Keratinocyte (primary cell): ENCODE results near the gene FOXK1. TPM values are rescaled to one million over a fixed set of nuclear protein-coding genes. Genes with fewer than 3 reads are reported as not detected.

ENCODE experiments used
- DNase-seq: peaks from one replicate; pipeline ENCODE4 v3.0.0-alpha.2; 2011; ENCODE audit warnings: low read depth, missing footprints, low spot score
- FAIRE-seq: peaks from 2 replicates; lab custom pipeline; 2011; peaks lifted over from hg19 to GRCh38; lab: Jason Lieb, UNC
- H2AFZ ChIP-seq: 2 replicates; pipeline ENCODE4 v1.6.0; 2012; ENCODE audit warnings: low read length, control low read depth, inconsistent platforms; ENCODE audit not compliant: control insufficient read depth
- H3K27ac ChIP-seq: 2 replicates; pipeline ENCODE4 v1.5.1; 2011; ENCODE audit warnings: low read length; ENCODE audit not compliant: control insufficient read depth, insufficient read depth
- H3K27me3 ChIP-seq: 3 replicates; pipeline ENCODE4 v1.6.0; 2011; ENCODE audit warnings: low read length; ENCODE audit not compliant: control insufficient read depth, insufficient read depth; ENCODE audit errors: extremely low read depth
- H3K36me3 ChIP-seq, 2 experiments: 2 replicates in 1 of 2; 3 replicates in 1 of 2; pipeline ENCODE4 v1.5.1; 2011; ENCODE audit warnings: low read length in 2 of 2, mild to moderate bottlenecking in 1 of 2; ENCODE audit not compliant: control insufficient read depth in 2 of 2, insufficient read depth in 2 of 2; ENCODE audit errors: extremely low read depth in 1 of 2
- H3K4me1 ChIP-seq: 3 replicates; pipeline ENCODE4 v1.5.1; 2011; ENCODE audit warnings: low read length; ENCODE audit not compliant: control insufficient read depth, insufficient read depth; ENCODE audit errors: extremely low read depth
- H3K4me2 ChIP-seq: 3 replicates; pipeline ENCODE4 v1.6.0; 2011; ENCODE audit warnings: low read depth, low read length; ENCODE audit not compliant: control insufficient read depth, insufficient read depth; ENCODE audit errors: extremely low read depth
- H3K4me3 ChIP-seq, 3 experiments: fragments of 200-600 bp in 1 of 3; sonication (generic) in 1 of 3; 2 replicates in 2 of 3; 3 replicates in 1 of 3; pipeline ENCODE4 v1.5.1; 2011 to 2016; ENCODE audit warnings: low read length in 3 of 3, mild to moderate bottlenecking in 3 of 3, control low read depth in 2 of 3, inconsistent platforms in 1 of 3, low read depth in 1 of 3, mixed read lengths in 1 of 3, mixed run types in 1 of 3, moderate library complexity in 1 of 3; ENCODE audit not compliant: control insufficient read depth in 2 of 3, insufficient read depth in 2 of 3; ENCODE audit errors: extremely low read depth in 1 of 3
- H3K79me2 ChIP-seq: 2 replicates; pipeline ENCODE4 v1.6.0; 2012; ENCODE audit warnings: low read length; ENCODE audit not compliant: control insufficient read depth, insufficient read depth
- H3K9ac ChIP-seq: 3 replicates; pipeline ENCODE4 v1.6.0; 2011; ENCODE audit warnings: low read length; ENCODE audit not compliant: control insufficient read depth, insufficient read depth; ENCODE audit errors: extremely low read depth
- H3K9me1 ChIP-seq: 3 replicates; pipeline ENCODE4 v1.6.0; 2011; ENCODE audit warnings: low read length; ENCODE audit not compliant: control insufficient read depth, insufficient read depth; ENCODE audit errors: extremely low read depth
- H3K9me3 ChIP-seq: 2 replicates; pipeline ENCODE4 v1.5.1; 2012; ENCODE audit warnings: low read depth, low read length; ENCODE audit not compliant: control insufficient read depth
- H4K20me1 ChIP-seq: 3 replicates; pipeline ENCODE4 v1.6.0; 2011; ENCODE audit warnings: low read length; ENCODE audit not compliant: control insufficient read depth, insufficient read depth; ENCODE audit errors: extremely low read depth
- EZH2 ChIP-seq: IDR thresholded peaks from one replicate; pipeline ENCODE4 v1.6.1; 2012; ENCODE audit warnings: inconsistent platforms, mild to moderate bottlenecking, low read length, moderate library complexity
- dilution Hi-C: fragments of 300-500 bp; cut with MboI; formaldehyde crosslinking; loops from one replicate; pipeline ENCODE4 v1.7.0; 2020; ENCODE audit warnings: low sequenced_read_pairs; ENCODE audit not compliant: extremely low pct_ligation_motif_present
- polyA plus RNA-seq, 5 experiments: library from polyadenylated mRNA; depleted of rRNA in 3 of 5; stranded (reverse) in 3 of 5; stranded (forward) in 1 of 5; unstranded in 1 of 5; fragments of >200 nt; gene quantifications; 1 replicate in 1 of 5; 2 replicates in 3 of 5; 3 replicates in 1 of 5; pipeline versions ENCODE4 v1.2.1 to v1.2.3, GENCODE V29; 2011 to 2012; ENCODE audit warnings: missing spikeins in 2 of 5, low read depth in 1 of 5, low replicate concordance in 1 of 5
- TF ChIP-seq, protein P1 (sequence below), 3 experiments: IDR thresholded peaks in 1 of 3; conservative IDR thresholded peaks in 1 of 3; optimal IDR thresholded peaks in 1 of 3; 2 replicates in 2 of 3; 3 replicates in 1 of 3; pipeline versions ENCODE3 to v1.5.1; 2011; ENCODE audit warnings: low read length in 3 of 3, mild to moderate bottlenecking in 3 of 3, moderate library complexity in 2 of 3, control low read depth in 1 of 3, inconsistent platforms in 1 of 3; ENCODE audit not compliant: insufficient read depth in 2 of 3; ENCODE audit errors: extremely low read depth in 1 of 3

The FOXK1 gene
- polyA plus RNA-seq, 1 donor (not counting 4 experiments of a cell fraction or from before 2014, with no cell fraction given): 4.4 TPM

DNA sequence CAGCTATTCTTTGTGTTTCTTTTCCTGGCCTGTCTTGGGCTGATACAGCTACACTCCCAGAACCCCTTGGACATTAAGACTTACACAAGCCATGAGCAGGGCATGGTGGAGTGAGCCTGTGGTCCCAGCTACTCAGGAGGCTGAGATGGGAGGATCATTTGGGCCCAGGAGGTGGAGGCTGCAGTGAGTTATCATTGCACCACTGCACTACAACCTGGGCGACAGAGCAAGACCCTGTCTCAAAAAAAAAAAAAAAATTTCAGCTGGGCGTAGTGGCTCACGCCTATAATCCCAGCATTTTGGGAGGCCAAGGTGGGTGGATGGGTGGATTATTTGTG, 13.6 kb upstream of the FOXK1 start:
- no peaks in the 10 kb centered on the region for H4K20me1 ChIP-seq
- no peaks in the 10 kb centered on the region for H3K9me1 ChIP-seq
- no peak overlapping the region for H3K27ac ChIP-seq
- dilution Hi-C loops: no loop called here
- H3K27me3 ChIP-seq: no peaks in the 10 kb centered on the region
- H3K36me3 ChIP-seq: no peaks in the 10 kb centered on the region
- no peak for DNase-seq
- H3K4me1 ChIP-seq: no peaks in the 10 kb centered on the region
- no peak for FAIRE-seq
- no peaks in the 10 kb centered on the region for H3K9me3 ChIP-seq
- H3K9ac ChIP-seq: no peak overlapping the region
- no peaks in the 10 kb centered on the region for H3K79me2 ChIP-seq
- H3K4me2 ChIP-seq: no peak overlapping the region
- TF ChIP-seq, protein P1, sequence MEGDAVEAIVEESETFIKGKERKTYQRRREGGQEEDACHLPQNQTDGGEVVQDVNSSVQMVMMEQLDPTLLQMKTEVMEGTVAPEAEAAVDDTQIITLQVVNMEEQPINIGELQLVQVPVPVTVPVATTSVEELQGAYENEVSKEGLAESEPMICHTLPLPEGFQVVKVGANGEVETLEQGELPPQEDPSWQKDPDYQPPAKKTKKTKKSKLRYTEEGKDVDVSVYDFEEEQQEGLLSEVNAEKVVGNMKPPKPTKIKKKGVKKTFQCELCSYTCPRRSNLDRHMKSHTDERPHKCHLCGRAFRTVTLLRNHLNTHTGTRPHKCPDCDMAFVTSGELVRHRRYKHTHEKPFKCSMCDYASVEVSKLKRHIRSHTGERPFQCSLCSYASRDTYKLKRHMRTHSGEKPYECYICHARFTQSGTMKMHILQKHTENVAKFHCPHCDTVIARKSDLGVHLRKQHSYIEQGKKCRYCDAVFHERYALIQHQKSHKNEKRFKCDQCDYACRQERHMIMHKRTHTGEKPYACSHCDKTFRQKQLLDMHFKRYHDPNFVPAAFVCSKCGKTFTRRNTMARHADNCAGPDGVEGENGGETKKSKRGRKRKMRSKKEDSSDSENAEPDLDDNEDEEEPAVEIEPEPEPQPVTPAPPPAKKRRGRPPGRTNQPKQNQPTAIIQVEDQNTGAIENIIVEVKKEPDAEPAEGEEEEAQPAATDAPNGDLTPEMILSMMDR (optimal IDR thresholded peaks at IDR 0.05 in 1 of 3, IDR thresholded peaks at IDR 0.05 in 1 of 3, conservative IDR thresholded peaks at IDR 0.05 in 1 of 3; ENCODE audit: extremely low read depth in 1 of 3, insufficient read depth in 2 of 3, low read length in 3 of 3): no peak
- TF ChIP-seq EZH2: no peak
- no peak overlapping the region for H2AFZ ChIP-seq
- no peak overlapping the region for H3K4me3 ChIP-seq

DNA sequence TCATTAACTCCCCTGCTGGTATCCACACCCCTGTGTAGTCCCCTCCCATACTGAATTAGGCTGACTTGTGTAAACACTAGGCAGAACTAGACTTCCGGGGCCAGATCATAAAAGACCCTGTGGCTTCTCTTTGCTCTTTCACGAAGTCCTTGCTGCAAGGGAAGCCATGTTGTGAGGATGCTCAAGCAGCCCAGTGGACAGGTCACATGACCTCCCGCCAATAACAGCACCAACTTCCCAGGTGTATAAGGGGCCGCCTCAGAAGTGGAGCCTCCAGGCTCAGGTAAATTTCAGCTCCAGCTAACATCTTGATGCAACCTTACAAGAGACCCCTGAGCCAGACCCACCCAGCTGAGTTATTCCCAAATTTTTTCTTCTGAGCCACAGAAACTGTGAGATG, 11.3 kb upstream of the FOXK1 start:
- TF ChIP-seq, protein P1 (optimal IDR thresholded peaks at IDR 0.05 in 1 of 3, IDR thresholded peaks at IDR 0.05 in 1 of 3, conservative IDR thresholded peaks at IDR 0.05 in 1 of 3; ENCODE audit: extremely low read depth in 1 of 3, insufficient read depth in 2 of 3, low read length in 3 of 3): no peak
- no peak for TF ChIP-seq EZH2
- Histone ChIP-seq H3K4me3 (no peak overlapping the region), H2AFZ (no peak overlapping the region), H3K9me1 (no peaks in the 10 kb centered on the region), H3K79me2 (no peaks in the 10 kb centered on the region), H3K27ac (no peak overlapping the region), H3K4me2 (no peak overlapping the region), H3K4me1 (peaks cover under 1% of the 10 kb centered on the region), H3K36me3 (no peaks in the 10 kb centered on the region), H3K9me3 (peaks cover 3% of the 10 kb centered on the region), H3K9ac (no peak overlapping the region), H3K27me3 (no peaks in the 10 kb centered on the region), H4K20me1 (no peaks in the 10 kb centered on the region)
- dilution Hi-C loops: no loop called here
- no peak for FAIRE-seq
- no peak for DNase-seq
